Mammary epithelial cell (primary cell): ENCODE measurements around the gene LRMDA.

Source experiments
- EZH2 ChIP-seq: IDR thresholded peaks from 2 replicates; pipeline ENCODE4 v1.6.1; 2012; ENCODE audit warnings: low read length, inconsistent platforms, borderline replicate concordance
- TF ChIP-seq, protein P1 (sequence below), 2 donors: IDR thresholded peaks in 1 of 2; conservative IDR thresholded peaks in 1 of 2; 2 replicates each; pipeline ENCODE4 v1.5.1; 2011 to 2012; ENCODE audit warnings: inconsistent platforms in 2 of 2, low read length in 2 of 2, mild to moderate bottlenecking in 2 of 2, control low read depth in 1 of 2, low read depth in 1 of 2; ENCODE audit not compliant: insufficient read depth in 1 of 2; ENCODE audit errors: extremely low read depth in 1 of 2

DNA sequence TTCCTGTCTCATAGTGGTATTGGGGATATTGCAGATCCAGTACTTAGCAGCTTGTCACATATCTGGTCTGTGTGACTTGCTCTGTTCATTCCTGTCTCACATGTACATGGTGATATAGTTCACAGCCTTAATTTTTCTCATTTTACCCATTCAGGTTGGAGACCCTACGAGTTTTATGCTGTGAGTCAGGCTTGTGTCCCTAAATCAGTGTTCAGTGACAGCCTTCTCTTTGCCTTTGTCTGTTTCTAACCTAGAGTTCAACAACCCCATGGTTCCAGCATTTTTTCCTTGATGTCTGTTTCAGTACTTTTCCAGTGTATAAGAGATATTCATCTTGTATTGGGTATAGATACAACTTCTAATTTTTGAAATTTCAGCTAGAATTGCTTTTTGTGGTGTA, 1016.2 kb downstream of the LRMDA start:
- TF ChIP-seq, protein P1, sequence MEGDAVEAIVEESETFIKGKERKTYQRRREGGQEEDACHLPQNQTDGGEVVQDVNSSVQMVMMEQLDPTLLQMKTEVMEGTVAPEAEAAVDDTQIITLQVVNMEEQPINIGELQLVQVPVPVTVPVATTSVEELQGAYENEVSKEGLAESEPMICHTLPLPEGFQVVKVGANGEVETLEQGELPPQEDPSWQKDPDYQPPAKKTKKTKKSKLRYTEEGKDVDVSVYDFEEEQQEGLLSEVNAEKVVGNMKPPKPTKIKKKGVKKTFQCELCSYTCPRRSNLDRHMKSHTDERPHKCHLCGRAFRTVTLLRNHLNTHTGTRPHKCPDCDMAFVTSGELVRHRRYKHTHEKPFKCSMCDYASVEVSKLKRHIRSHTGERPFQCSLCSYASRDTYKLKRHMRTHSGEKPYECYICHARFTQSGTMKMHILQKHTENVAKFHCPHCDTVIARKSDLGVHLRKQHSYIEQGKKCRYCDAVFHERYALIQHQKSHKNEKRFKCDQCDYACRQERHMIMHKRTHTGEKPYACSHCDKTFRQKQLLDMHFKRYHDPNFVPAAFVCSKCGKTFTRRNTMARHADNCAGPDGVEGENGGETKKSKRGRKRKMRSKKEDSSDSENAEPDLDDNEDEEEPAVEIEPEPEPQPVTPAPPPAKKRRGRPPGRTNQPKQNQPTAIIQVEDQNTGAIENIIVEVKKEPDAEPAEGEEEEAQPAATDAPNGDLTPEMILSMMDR (conservative IDR thresholded peaks at IDR 0.05 in 1 of 2, IDR thresholded peaks at IDR 0.05 in 1 of 2; ENCODE audit: extremely low read depth in 1 of 2, insufficient read depth in 1 of 2, low read depth in 1 of 2, low read length in 2 of 2): no peak
- no peak for TF ChIP-seq EZH2
